Measurements from ENCODE around the gene PM20D2.

PM20D2 gene

DNA sequence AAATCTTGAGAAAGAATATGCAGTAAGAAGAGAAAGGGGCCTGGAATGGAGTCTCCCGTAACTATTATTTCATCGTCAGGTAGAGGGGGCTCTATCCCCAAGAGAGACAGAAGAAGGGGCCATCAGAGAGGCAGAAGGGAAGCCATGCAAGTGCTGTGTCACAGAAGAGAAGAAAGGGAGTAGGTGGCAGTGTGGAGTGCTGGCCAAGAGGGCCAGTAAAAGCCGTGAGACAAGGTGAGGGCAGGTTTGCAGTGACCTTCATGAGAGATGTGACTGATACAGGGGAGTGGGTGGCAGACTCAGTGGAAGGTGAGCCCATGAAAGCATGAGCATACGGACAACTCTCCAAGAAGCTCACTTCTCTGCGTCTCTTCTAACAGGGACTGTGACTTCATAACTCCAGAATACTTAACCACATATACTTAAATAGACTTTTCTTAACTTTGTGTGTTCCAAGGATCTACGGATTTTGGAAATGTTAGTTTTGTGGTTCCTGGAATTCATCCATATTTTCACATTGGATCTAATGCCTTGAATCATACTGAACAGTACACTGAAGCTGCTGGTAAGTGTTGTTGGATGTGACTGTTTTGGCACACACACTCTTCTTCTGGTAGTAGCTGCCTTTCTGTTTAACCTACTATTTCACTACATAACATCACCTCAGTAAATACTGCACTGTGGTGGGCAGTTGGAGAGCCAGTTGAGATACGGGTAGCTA, 15.6 kb downstream of the PM20D2 start:
- no peak for ATAC-seq (replicated peaks)
- H3K4me3 Mint-ChIP-seq, result no peak overlapping the region
- DNase-seq, result no peak
- no peaks in the 10 kb centered on the region for H3K27me3 Mint-ChIP-seq
- no peak overlapping the region for H3K27ac Mint-ChIP-seq
- no peaks in the 10 kb centered on the region for H3K9me3 Mint-ChIP-seq
- H3K36me3 Mint-ChIP-seq, result peaks cover 22 to 33% of the 10 kb centered on the region in 2 donors
- H3K4me1 Mint-ChIP-seq, result no peaks in the 10 kb centered on the region

DNA sequence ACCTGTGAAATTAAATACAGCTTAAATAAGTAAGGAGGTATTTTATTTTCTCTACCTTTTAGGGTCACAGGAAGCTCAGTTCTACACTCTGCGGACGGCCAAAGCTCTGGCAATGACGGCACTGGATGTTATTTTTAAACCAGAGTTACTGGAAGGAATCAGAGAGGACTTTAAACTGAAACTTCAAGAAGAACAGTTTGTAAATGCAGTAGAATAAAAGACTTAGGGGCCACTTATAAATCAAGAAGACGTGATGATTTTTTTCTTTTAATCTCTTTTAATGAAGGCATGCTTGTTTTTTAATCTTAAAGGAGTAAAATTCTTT, 16.2 kb downstream of the PM20D2 start:
- H3K36me3 Mint-ChIP-seq, result peaks cover 21 to 32% of the 10 kb centered on the region in 2 donors
- H3K4me1 Mint-ChIP-seq, result no peaks in the 10 kb centered on the region
- H3K9me3 Mint-ChIP-seq, result no peaks in the 10 kb centered on the region

DNA sequence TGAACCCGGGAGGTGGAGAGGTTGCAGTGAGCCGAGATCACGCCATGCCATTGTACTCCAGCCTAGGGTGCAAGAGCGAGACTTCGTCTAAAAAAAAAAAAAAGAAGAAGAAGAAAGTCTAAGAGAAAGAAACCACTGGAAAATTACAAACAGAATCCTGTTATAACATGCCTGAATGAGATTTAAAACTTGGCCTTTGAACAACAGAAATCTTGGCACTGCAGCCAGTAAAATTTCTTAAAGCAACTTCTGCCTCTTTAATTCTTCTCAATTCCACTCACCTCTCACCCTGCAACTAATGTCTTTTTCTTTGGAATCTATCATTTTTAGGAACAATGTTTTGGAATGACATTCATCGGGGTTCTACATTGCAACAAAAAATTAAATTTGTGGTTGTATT, 26.3 kb downstream of the PM20D2 start:
- no peak for ATAC-seq (replicated peaks)
- Mint-ChIP-seq H3K27ac (no peak overlapping the region), H3K36me3 (no peaks in the 10 kb centered on the region), H3K4me3 (no peak overlapping the region), H3K9me3 (no peaks in the 10 kb centered on the region), H3K4me1 (no peaks in the 10 kb centered on the region), H3K27me3 (no peaks in the 10 kb centered on the region)
- DNase-seq, result no peak

More for the DNA sequence above, 16.2 kb downstream of the PM20D2 start:
- ATAC-seq (replicated peaks) (no peak), DNase-seq (no peak)
- no peak overlapping the region for H3K27ac Mint-ChIP-seq
- no peak overlapping the region for H3K4me3 Mint-ChIP-seq
- no peaks in the 10 kb centered on the region for H3K27me3 Mint-ChIP-seq

DNA sequence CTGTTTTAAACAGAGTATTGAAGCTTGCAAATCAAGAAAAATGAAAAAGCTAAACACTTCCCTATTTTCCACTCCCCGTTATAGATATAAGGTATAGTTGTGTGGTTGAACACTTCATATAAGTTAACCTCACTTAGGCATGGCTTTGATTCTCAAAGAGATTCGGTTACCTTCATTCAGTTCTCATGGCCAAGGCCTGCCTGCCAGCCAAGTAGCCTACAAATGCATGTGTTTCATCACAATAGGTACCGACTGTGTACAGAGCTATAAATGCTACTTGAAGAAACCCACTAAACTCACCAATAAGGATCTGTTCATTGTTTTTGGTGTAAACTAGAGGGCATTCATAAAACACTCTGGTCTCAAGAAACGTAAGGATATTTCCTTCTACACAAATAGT, 27.8 kb downstream of the PM20D2 start:
- Mint-ChIP-seq H3K36me3 (no peaks in the 10 kb centered on the region), H3K9me3 (no peaks in the 10 kb centered on the region), H3K4me1 (no peaks in the 10 kb centered on the region), H3K27ac (no peak overlapping the region), H3K27me3 (no peaks in the 10 kb centered on the region), H3K4me3 (no peak overlapping the region)
- ATAC-seq (replicated peaks), result no peak
- DNase-seq, result no peak

DNA sequence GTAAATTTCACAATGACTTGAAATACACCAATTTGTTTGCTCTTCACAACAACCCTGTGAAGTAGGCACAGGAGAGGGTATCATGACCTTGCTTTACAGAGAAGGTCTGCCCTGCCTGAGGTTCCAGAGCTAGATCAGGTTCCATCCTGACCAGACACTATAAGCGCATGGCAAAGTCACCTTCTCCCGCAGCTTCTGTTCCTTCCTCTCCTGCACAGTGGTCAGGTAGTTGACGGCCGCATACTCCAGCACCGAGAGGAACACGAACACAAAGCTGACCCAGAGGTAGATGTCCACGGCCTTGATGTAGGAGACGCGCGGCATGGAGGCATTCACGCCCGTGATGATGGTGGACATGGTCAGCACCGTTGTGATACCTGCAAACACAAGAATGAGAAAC, 34.3 kb downstream of the PM20D2 start:
- H3K27me3 Mint-ChIP-seq, result no peaks in the 10 kb centered on the region
- no peaks in the 10 kb centered on the region for H3K4me1 Mint-ChIP-seq
- no peak overlapping the region for H3K4me3 Mint-ChIP-seq
- DNase-seq, result no peak
- no peak for ATAC-seq (replicated peaks)
- H3K36me3 Mint-ChIP-seq, result no peaks in the 10 kb centered on the region
- no peak overlapping the region for H3K27ac Mint-ChIP-seq
- no peaks in the 10 kb centered on the region for H3K9me3 Mint-ChIP-seq

DNA sequence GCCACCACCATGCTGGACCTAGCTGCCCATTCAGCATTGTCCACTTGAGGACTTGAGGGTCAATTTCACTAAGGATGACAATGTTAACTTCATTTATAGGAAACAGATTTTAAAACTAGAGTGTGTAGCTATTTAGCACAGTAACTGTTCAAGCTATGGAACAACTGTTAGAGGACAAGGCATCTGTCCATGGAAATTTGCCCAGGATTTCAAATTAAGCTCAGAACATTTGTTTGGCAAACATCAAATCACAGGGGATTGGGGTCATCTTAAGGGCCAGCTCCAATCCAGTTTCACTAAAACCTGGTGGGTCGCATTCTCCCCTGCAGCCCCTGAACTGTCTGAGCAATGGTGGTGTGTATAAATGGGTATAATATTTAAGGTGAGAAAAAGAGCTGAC, 35.1 kb downstream of the PM20D2 start:
- no peaks in the 10 kb centered on the region for H3K9me3 Mint-ChIP-seq
- no peak overlapping the region for H3K27ac Mint-ChIP-seq
- ATAC-seq (replicated peaks), result no peak
- H3K36me3 Mint-ChIP-seq, result no peaks in the 10 kb centered on the region
- no peak for DNase-seq
- H3K27me3 Mint-ChIP-seq, result no peaks in the 10 kb centered on the region
- H3K4me3 Mint-ChIP-seq, result no peak overlapping the region
- no peaks in the 10 kb centered on the region for H3K4me1 Mint-ChIP-seq

DNA sequence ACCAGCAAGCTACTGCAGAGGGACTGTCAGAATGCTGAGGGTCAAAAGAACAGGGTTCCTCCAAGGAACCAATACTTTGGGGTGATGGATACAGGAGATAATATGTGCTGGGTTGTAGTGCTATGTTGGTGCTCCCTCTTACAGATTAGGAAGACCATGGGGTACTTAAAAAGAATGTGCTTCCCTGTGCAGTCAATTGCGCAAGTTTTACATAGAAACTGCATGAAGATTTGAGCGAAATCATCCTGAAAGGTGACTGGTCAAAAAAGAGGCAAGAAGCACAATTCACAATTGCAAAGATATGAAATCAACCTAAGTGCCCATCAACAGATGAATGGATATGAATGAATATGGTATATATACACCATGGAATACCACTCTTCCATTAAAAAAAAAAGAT, 37.4 kb downstream of the PM20D2 start:
- no peaks in the 10 kb centered on the region for H3K9me3 Mint-ChIP-seq
- H3K4me1 Mint-ChIP-seq, result no peaks in the 10 kb centered on the region
- peaks cover 0 to under 1% of the 10 kb centered on the region in 2 donors for H3K27me3 Mint-ChIP-seq
- H3K4me3 Mint-ChIP-seq, result no peak overlapping the region
- ATAC-seq (replicated peaks) (no peak), DNase-seq (no peak)
- no peaks in the 10 kb centered on the region for H3K36me3 Mint-ChIP-seq
- H3K27ac Mint-ChIP-seq, result no peak overlapping the region

DNA sequence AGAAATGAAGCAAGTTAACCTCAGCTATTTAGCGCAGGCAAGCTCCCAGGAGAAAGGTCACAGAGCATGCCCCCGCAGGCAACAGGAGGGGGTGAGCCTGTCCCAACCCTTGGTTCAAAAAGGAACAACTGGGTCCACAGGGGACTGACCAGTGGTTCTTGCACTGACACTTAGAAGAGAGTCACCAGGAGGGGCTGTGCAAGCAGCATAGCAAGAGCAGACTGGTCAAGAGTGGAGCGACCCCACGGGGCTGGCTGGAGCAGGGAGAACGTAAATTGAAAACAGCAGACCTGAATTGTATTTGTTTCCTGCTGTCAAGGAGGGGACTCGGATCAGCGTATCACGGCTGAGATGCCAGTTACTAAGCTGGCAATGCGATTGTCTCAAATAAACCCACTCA, 38.5 kb downstream of the PM20D2 start:
- no peaks in the 10 kb centered on the region for H3K4me1 Mint-ChIP-seq
- no peaks in the 10 kb centered on the region for H3K9me3 Mint-ChIP-seq
- ATAC-seq (replicated peaks) (no peak), DNase-seq (no peak)
- H3K4me3 Mint-ChIP-seq, result no peak overlapping the region
- H3K27ac Mint-ChIP-seq, result no peak overlapping the region
- H3K36me3 Mint-ChIP-seq, result no peaks in the 10 kb centered on the region
- peaks cover 0 to 5% of the 10 kb centered on the region in 2 donors for H3K27me3 Mint-ChIP-seq

DNA sequence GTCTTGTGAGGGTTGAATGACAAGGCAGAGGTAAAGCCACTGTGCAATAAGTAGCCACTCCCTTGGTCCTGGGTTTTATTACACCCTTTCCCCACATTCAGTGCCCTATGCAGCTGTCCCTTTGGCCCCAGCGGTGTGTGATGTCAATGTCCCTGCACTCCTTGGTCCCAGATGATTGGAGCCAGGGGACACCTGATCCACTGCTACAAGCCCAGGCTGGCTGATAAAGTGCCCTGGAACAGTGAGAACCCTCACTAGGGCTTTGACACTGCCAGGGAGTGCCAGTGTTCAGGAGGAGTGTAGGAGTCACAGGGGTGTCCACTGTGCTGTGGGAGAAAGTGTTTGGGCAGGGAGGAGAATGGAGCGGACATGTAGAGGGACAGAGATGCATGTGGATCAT, 40.9 kb downstream of the PM20D2 start:
- H3K4me3 Mint-ChIP-seq, result no peak overlapping the region
- peaks cover 0 to 5% of the 10 kb centered on the region in 2 donors for H3K27me3 Mint-ChIP-seq
- H3K9me3 Mint-ChIP-seq, result no peaks in the 10 kb centered on the region
- no peak for DNase-seq
- H3K27ac Mint-ChIP-seq, result no peak overlapping the region
- ATAC-seq (replicated peaks), result no peak
- no peaks in the 10 kb centered on the region for H3K4me1 Mint-ChIP-seq
- H3K36me3 Mint-ChIP-seq, result no peaks in the 10 kb centered on the region

DNA sequence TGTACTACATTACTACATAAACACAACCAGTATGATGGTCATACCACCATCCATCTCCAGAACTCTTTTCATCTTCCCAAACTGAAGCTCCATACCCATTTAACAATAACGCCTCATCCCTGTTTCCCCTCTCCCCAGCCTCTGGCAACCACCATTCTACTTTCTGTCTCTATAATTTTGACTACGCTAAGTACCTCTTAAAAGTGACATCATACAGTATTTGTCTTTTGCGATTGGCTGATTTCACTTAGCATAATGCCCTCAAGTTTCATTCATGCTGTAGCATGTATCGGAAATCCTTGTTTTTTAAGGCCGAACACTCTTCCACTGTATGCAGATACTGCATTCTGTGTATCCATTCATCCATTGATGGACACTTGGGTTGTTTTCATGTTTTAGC, 41.6 kb downstream of the PM20D2 start:
- Mint-ChIP-seq H3K27ac (no peak overlapping the region), H3K9me3 (no peaks in the 10 kb centered on the region)

DNA sequence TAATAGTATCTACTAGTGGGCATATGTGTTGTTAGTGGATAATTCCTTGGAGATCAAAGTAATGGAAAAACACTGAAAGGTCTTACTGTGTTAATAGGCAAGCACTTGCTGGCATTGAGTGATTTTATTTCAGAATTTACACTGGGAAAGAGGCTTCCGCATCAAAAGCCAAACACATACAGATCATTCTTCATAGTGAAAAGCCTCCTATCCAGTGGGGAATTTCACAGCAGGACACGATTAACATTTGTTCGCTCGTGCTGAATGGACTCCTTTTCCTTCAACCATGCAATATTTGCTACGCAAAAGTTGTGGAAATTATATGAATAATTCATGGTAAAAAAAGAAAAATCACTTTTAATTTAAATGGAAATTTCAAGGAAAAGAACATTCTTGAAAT, 44.9 kb downstream of the PM20D2 start:
- peaks cover 0 to 6% of the 10 kb centered on the region in 2 donors for H3K36me3 Mint-ChIP-seq
- H3K4me1 Mint-ChIP-seq, result no peaks in the 10 kb centered on the region
- H3K9me3 Mint-ChIP-seq, result peaks cover 12 to 15% of the 10 kb centered on the region in 2 donors
- no peak for DNase-seq
- no peak overlapping the region for H3K27ac Mint-ChIP-seq
- H3K27me3 Mint-ChIP-seq, result peaks cover 0 to 5% of the 10 kb centered on the region in 2 donors
- no peak for ATAC-seq (replicated peaks)
- H3K4me3 Mint-ChIP-seq, result no peak overlapping the region

More for the DNA sequence above, 41.6 kb downstream of the PM20D2 start:
- Mint-ChIP-seq H3K4me3 (no peak overlapping the region), H3K36me3 (no peaks in the 10 kb centered on the region), H3K4me1 (no peaks in the 10 kb centered on the region), H3K27me3 (peaks cover 0 to 5% of the 10 kb centered on the region in 2 donors)
- no peak for DNase-seq
- no peak for ATAC-seq (replicated peaks)

DNA sequence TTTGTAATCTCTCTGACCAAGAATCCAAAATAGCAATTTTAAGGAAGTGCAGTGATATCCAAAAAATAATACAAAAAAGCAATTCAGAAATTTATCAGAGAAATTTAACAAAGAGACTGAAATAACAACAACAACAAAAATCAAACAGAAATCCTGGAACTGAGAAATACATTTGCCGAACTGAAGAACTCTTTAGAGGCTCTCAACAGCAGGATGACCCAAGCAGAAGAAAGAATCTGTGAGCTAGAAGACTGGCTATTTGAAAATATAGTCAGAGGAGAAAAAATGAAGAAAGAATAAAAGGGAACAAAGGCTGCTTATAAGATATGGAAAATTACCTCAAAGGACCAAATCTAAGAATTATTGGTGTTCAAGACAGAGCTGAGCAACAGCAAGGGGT, 48.7 kb downstream of the PM20D2 start:
- H3K4me3 Mint-ChIP-seq, result no peak overlapping the region
- no peak overlapping the region for H3K27ac Mint-ChIP-seq
- H3K36me3 Mint-ChIP-seq, result peaks cover 0 to 6% of the 10 kb centered on the region in 2 donors
- ATAC-seq (replicated peaks) (no peak), DNase-seq (no peak)
- no peaks in the 10 kb centered on the region for H3K27me3 Mint-ChIP-seq
- H3K9me3 Mint-ChIP-seq, result peaks cover 12 to 15% of the 10 kb centered on the region in 2 donors
- no peaks in the 10 kb centered on the region for H3K4me1 Mint-ChIP-seq

DNA sequence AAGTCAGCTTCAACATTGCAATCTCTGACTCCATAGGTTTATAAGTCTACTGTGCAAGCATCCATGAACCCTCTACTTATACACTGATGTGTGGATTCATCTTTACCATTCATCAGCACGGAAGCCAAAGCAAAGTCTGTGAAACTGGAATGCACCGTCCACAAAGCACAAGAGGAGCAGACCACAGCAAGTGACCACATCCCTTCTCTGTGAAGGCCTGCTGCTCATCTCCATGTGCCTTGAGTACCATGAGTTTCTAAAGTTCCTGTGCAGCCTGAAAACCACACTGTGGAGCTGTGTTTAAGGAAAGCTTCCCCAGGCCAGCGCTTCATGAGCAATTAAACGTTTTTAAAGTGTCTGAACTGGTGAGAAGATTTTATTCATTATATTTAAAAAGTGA, 51.3 kb downstream of the PM20D2 start:
- Mint-ChIP-seq H3K4me3 (no peak overlapping the region), H3K9me3 (peaks cover 12 to 15% of the 10 kb centered on the region in 2 donors), H3K36me3 (peaks cover 0 to 6% of the 10 kb centered on the region in 2 donors), H3K27me3 (peaks cover 0 to 4% of the 10 kb centered on the region in 2 donors), H3K4me1 (no peaks in the 10 kb centered on the region), H3K27ac (no peak overlapping the region)
- ATAC-seq (replicated peaks) (no peak), DNase-seq (no peak)

DNA sequence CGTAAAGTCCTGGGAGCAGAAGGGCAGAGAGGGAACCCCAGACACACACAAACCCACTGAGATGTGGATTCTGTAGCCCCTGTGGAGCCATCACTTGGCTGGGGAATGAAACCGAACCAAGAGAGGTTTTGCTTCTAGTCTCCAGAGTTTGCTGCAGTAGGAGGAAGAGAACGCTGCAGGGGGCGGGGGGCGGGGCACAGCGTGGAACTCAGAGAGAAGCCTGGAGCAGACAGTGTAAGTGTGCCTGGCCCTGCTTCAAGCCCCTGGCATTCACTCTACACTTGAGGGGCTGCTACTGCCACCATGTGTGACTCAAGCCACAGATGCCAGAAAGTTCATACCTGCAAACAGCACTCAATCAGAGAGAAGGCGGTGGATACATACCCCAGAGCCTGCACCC, 52.4 kb downstream of the PM20D2 start:
- H3K27ac Mint-ChIP-seq, result no peak overlapping the region
- no peaks in the 10 kb centered on the region for H3K4me1 Mint-ChIP-seq
- no peak overlapping the region for H3K4me3 Mint-ChIP-seq
- H3K9me3 Mint-ChIP-seq, result peaks cover 12 to 15% of the 10 kb centered on the region in 2 donors
- no peak for ATAC-seq (replicated peaks)
- H3K36me3 Mint-ChIP-seq, result peaks cover 0 to 6% of the 10 kb centered on the region in 2 donors
- peaks cover 0 to 4% of the 10 kb centered on the region in 2 donors for H3K27me3 Mint-ChIP-seq
- no peak for DNase-seq

DNA sequence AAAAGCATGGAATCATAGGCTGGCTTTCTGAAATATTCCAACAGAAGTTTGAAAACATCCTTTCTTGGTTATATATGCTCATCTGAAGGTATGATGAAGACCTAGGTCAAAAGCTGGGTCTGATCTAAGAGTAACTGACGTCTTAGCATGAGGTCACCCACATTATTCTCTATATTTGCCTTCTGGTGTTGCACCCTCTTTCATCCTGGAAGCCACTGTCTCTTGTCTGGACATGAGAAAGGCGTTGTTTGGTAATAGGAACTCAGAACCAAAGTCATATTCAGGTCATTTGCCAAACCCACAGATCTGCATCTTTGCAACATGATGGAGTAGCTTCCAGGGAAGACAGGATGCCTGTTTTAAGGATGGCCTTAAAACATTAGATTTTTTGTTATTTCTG, 53.7 kb downstream of the PM20D2 start:
- peaks cover 0 to 4% of the 10 kb centered on the region in 2 donors for H3K36me3 Mint-ChIP-seq
- no peak for ATAC-seq (replicated peaks)
- no peak overlapping the region for H3K27ac Mint-ChIP-seq
- no peak for DNase-seq
- peaks cover 0 to 4% of the 10 kb centered on the region in 2 donors for H3K27me3 Mint-ChIP-seq
- H3K4me3 Mint-ChIP-seq, result no peak overlapping the region
- H3K9me3 Mint-ChIP-seq, result peaks cover 4 to 5% of the 10 kb centered on the region in 2 donors
- no peaks in the 10 kb centered on the region for H3K4me1 Mint-ChIP-seq
